MCF 10A (cell line): ENCODE data around the gene TUBB3. TPM values are rescaled to one million over a fixed set of nuclear protein-coding genes. Genes with fewer than 3 reads are reported as not detected.

Source experiments
- BruUV-seq: library from RNA; stranded (reverse); fragments of 400-500 nt; replicated peaks from 2 replicates; lab custom pipeline; 2021; lab: Mats Ljungman, UMichigan
- CTCF ChIA-PET: fragments of 300-600 bp; sonication (Branson Sonifier 250); formaldehyde crosslinking; extraction: SDS; loops from one replicate; lab custom pipeline; 2021; ENCODE audit warnings: antibody characterized with exemption, inconsistent platforms; lab: Yijun Ruan, JAX
- POLR2A ChIA-PET: fragments of 300-600, 350-650 bp; sonication (Branson Sonifier 250); formaldehyde crosslinking; extraction: SDS; loops from one replicate; lab custom pipeline; 2020; ENCODE audit warnings: antibody characterized with exemption, inconsistent platforms; lab: Yijun Ruan, JAX
- DNase-seq: peaks from one replicate; pipeline ENCODE4 v3.0.0-alpha.2; 2018; ENCODE audit not compliant: unreplicated experiment
- H3K27ac Mint-ChIP-seq: one replicate; pipeline ENCODE4 v1.8.0; 2022; ENCODE audit warnings: mild to moderate bottlenecking, low read depth, mixed read lengths; ENCODE audit not compliant: unreplicated experiment
- H3K27me3 Mint-ChIP-seq: one replicate; pipeline ENCODE4 v1.8.0; 2022; ENCODE audit warnings: mixed read lengths; ENCODE audit not compliant: insufficient read depth, unreplicated experiment
- H3K36me3 Mint-ChIP-seq: one replicate; pipeline ENCODE4 v1.8.0; 2022; ENCODE audit warnings: mild to moderate bottlenecking, moderate library complexity, mixed read lengths; ENCODE audit not compliant: insufficient read depth, unreplicated experiment
- H3K4me1 Mint-ChIP-seq: one replicate; pipeline ENCODE4 v1.8.0; 2022; ENCODE audit warnings: mixed read lengths; ENCODE audit not compliant: insufficient read depth, unreplicated experiment
- H3K4me3 Mint-ChIP-seq: one replicate; pipeline ENCODE4 v1.8.0; 2022; ENCODE audit warnings: mild to moderate bottlenecking, moderate library complexity, mixed read lengths; ENCODE audit not compliant: unreplicated experiment
- H3K9me3 Mint-ChIP-seq: one replicate; pipeline ENCODE4 v1.8.0; 2022; ENCODE audit warnings: mixed read lengths; ENCODE audit not compliant: unreplicated experiment
- CTCF ChIP-seq: fragments of 200-600 bp; IDR thresholded peaks from one replicate; pipeline ENCODE4 v1.8.0; 2022; ENCODE audit warnings: antibody characterized with exemption, mild to moderate bottlenecking; ENCODE audit not compliant: unreplicated experiment
- intact Hi-C: fragments of 100-400 bp; cut with micrococcal nuclease; formaldehyde crosslinking; loops from 2 replicates; pipeline ENCODE4 v1.14.1; 2022
- total RNA-seq: library from RNA; stranded (reverse); gene quantifications from 2 replicates; pipeline ENCODE4 v1.2.3, GENCODE V29; 2022

The TUBB3 gene
- total RNA-seq, 1 experiment from 2014 or later: 23.0 TPM

- no peaks in the 10 kb centered on the region for H3K27me3 Mint-ChIP-seq
- no peak for TF ChIP-seq CTCF
- peaks cover 6% of the 10 kb centered on the region for H3K4me1 Mint-ChIP-seq
- CTCF ChIA-PET: interaction anchor here (0.6 to 0.7 kb wide), 2 partner anchors 38 to 76 kb away, joined by 3 read pairs; no protein-coding TSS in a partner anchor
- intact Hi-C loops: no loop called here
- H3K4me3 Mint-ChIP-seq: no peak overlapping the region
- peaks cover 8% of the 10 kb centered on the region for H3K36me3 Mint-ChIP-seq
- no peaks in the 10 kb centered on the region for H3K9me3 Mint-ChIP-seq
- BruUV-seq: no TSS peak
- no peak overlapping the region for H3K27ac Mint-ChIP-seq
- POLR2A ChIA-PET: no interaction called here
- no peak for DNase-seq
These were observed 13.4 kb downstream of the TUBB3 start for GRCh38 chr16:89936508-89936907.

DNA sequence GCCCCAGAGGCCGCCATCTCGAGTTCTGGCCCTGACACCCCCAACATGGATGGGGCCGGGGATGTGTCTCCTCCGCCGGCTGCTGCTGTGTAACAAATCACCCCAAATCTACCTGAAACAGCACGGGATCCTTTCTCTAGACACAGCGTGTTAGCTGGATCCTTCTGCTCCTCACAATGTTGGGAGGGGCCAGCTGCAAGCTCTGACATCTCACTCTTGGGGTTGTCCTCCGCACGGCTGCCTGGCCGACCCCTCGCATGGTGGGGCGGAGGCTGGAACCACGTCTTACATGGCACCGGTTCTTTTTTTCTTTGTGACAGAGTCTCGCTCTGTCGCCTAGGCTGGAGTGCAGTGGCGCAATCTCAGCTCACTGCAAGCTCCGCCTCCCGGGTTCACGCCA lies 13.8 kb downstream of the TUBB3 start:
- intact Hi-C loops: no loop called here
- no peak overlapping the region for H3K27ac Mint-ChIP-seq
- H3K27me3 Mint-ChIP-seq: no peaks in the 10 kb centered on the region
- POLR2A ChIA-PET: no interaction called here
- peaks cover 6% of the 10 kb centered on the region for H3K4me1 Mint-ChIP-seq
- DNase-seq: no peak
- BruUV-seq: no TSS peak
- no peak overlapping the region for H3K4me3 Mint-ChIP-seq
- CTCF ChIA-PET: interaction anchor here (0.6 to 0.7 kb wide), 2 partner anchors 38 to 77 kb away, joined by 3 read pairs; no protein-coding TSS in a partner anchor
- TF ChIP-seq CTCF: no peak
- peaks cover 8% of the 10 kb centered on the region for H3K36me3 Mint-ChIP-seq
- no peaks in the 10 kb centered on the region for H3K9me3 Mint-ChIP-seq

DNA sequence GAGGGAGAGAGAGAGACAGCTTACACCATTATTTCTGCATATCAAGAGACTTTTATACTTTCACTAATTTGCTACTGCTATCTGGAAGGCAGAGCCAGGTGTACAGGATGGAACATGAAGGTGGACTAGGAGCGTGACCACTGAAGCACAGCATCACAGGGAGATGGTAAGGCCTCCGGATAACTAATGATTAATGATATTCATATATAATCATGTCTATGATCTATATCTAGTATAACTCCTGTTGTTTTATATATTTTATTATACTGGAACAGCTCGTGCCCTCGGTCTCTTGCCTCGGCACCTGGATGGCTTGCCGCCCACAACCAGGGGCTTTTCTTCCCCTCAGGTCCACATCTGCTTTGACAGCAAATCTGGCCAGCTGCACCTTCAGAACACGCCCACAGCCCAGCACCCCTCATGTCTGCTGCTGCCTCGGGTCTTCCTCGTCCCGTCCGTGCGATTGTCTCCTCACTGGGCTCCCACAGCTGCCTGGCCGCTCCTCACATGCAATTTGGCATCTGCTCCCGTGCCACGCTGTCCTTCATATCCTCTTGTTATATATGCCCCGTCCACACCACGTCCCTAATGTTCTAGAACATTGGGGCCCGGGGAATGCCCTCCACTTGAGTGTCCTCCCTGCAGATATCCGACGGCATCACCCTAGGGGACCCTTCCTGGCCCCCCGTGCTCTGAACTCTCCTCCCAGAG lies 15.2 kb downstream of the TUBB3 start:
- H3K36me3 Mint-ChIP-seq: peaks cover 8% of the 10 kb centered on the region
- H3K27ac Mint-ChIP-seq: no peak overlapping the region
- CTCF ChIA-PET: no interaction called here
- BruUV-seq: no TSS peak
- H3K4me1 Mint-ChIP-seq: peaks cover 6% of the 10 kb centered on the region
- DNase-seq: no peak
- no peaks in the 10 kb centered on the region for H3K9me3 Mint-ChIP-seq
- no peak overlapping the region for H3K4me3 Mint-ChIP-seq
- POLR2A ChIA-PET: no interaction called here
- no peak for TF ChIP-seq CTCF
- H3K27me3 Mint-ChIP-seq: no peaks in the 10 kb centered on the region
- intact Hi-C loops: no loop called here

- DNase-seq: no peak
- no TSS peak for BruUV-seq
- Mint-ChIP-seq H3K27ac (no peak overlapping the region), H3K9me3 (no peaks in the 10 kb centered on the region), H3K36me3 (no peaks in the 10 kb centered on the region), H3K27me3 (no peaks in the 10 kb centered on the region), H3K4me3 (no peak overlapping the region), H3K4me1 (peaks cover 3% of the 10 kb centered on the region)
- intact Hi-C loops: no loop called here
- POLR2A ChIA-PET: no interaction called here
- CTCF ChIA-PET: no interaction called here
- no peak for TF ChIP-seq CTCF
These were observed 21.6 kb downstream of the TUBB3 start for GRCh38 chr16:89944773-89945172.
